ENCODE results near the gene ADAMTS3.

- TF ChIP-seq, protein P1, sequence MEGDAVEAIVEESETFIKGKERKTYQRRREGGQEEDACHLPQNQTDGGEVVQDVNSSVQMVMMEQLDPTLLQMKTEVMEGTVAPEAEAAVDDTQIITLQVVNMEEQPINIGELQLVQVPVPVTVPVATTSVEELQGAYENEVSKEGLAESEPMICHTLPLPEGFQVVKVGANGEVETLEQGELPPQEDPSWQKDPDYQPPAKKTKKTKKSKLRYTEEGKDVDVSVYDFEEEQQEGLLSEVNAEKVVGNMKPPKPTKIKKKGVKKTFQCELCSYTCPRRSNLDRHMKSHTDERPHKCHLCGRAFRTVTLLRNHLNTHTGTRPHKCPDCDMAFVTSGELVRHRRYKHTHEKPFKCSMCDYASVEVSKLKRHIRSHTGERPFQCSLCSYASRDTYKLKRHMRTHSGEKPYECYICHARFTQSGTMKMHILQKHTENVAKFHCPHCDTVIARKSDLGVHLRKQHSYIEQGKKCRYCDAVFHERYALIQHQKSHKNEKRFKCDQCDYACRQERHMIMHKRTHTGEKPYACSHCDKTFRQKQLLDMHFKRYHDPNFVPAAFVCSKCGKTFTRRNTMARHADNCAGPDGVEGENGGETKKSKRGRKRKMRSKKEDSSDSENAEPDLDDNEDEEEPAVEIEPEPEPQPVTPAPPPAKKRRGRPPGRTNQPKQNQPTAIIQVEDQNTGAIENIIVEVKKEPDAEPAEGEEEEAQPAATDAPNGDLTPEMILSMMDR (IDR thresholded peaks at IDR 0.05), result no peak
- no peak for TF ChIP-seq EZH2 (IDR thresholded peaks at IDR 0.05; ENCODE audit: borderline replicate concordance, insufficient read depth, low read depth, low read length, poor library complexity, severe bottlenecking)
Observed at GRCh38 chr4:72448231-72448630, 120.8 kb downstream of the ADAMTS3 start.
